Measurements from ENCODE around the gene KLHL29. TPM values are rescaled to one million over a fixed set of nuclear protein-coding genes. Genes with fewer than 3 reads are reported as not detected.

The KLHL29 gene
- total RNA-seq, 1 experiment from 2014 or later = 2.4 TPM

GRCh38 chr2:23709311-23709710 lies 324.3 kb downstream of the KLHL29 start:
- H4K91ac ChIP-seq (ENCODE audit: insufficient read length, low read depth, low read length) = no peak overlapping the region

More at GRCh38 chr2:23709311-23709710, 324.3 kb downstream of the KLHL29 start:
- Histone ChIP-seq H2AK5ac (ENCODE audit: insufficient read length, low read length) (no peak overlapping the region), H2BK12ac (ENCODE audit: insufficient read length, low read depth, low read length) (no peak overlapping the region), H3K4me2 (ENCODE audit: insufficient read depth, insufficient read length, low read length) (no peak overlapping the region), H3K18ac (ENCODE audit: insufficient read length, low read depth, low read length) (no peak overlapping the region), H3K79me1 (ENCODE audit: insufficient read depth, low read depth, low read length, poor library complexity, severe bottlenecking) (no peaks in the 10 kb centered on the region), H3T11ph (ENCODE audit: low read length) (no peak overlapping the region), H3K9ac (ENCODE audit: extremely low read depth, insufficient read length, low read length) (no peak overlapping the region), H3K23me2 (ENCODE audit: insufficient read length, low read depth, low read length, poor library complexity, severe bottlenecking) (no peaks in the 10 kb centered on the region), H2AFZ (ENCODE audit: low read length) (no peak overlapping the region), H2BK15ac (ENCODE audit: low read depth, low read length) (no peak overlapping the region), H2BK120ac (ENCODE audit: low read depth, low read length, poor library complexity, severe bottlenecking) (no peak overlapping the region), H3K4me1 (ENCODE audit: insufficient read depth, low read length) (peaks cover 6% of the 10 kb centered on the region), H3K4ac (ENCODE audit: low read depth, low read length) (no peak overlapping the region), H4K8ac (replicated peaks; ENCODE audit: insufficient read length, low read depth, low read length) (no peak overlapping the region), H3K14ac (ENCODE audit: insufficient read depth, low read length) (no peak overlapping the region), H3K27me3 (ENCODE audit: insufficient read depth, low read length) (no peaks in the 10 kb centered on the region), H3K56ac (ENCODE audit: insufficient read length, low read depth, low read length) (no peak overlapping the region), H2BK20ac (ENCODE audit: low read depth, low read length, poor library complexity, severe bottlenecking) (no peak overlapping the region), H3K79me2 (ENCODE audit: insufficient read depth, low read length) (no peaks in the 10 kb centered on the region), H2BK5ac (ENCODE audit: insufficient read length, low read length) (no peak overlapping the region), H4K5ac (ENCODE audit: insufficient read length, low read depth, low read length) (no peak overlapping the region), H3K9me3 (ENCODE audit: control insufficient read depth, low read depth, low read length) (no peaks in the 10 kb centered on the region), H3K27ac (ENCODE audit: insufficient read length, low read depth, low read length) (no peak overlapping the region), H4K20me1 (ENCODE audit: control insufficient read depth, insufficient read depth, insufficient read length) (no peaks in the 10 kb centered on the region), H3K23ac (ENCODE audit: insufficient read length, low read depth, low read length) (no peak overlapping the region)
- peaks cover 0 to 3% (median 2%) of the 10 kb centered on the region in 3 experiments; a peak in 2 of 7 replicates for H3K36me3 Mint-ChIP-seq (ENCODE audit: insufficient read depth in 1 of 3, low read depth in 3 of 3)
- H3K4me1 Mint-ChIP-seq = peaks cover 20 to 29% of the 10 kb centered on the region in 2 experiments
- H3K27me3 Mint-ChIP-seq (ENCODE audit: low read depth) = no peaks in the 10 kb centered on the region
- no peak overlapping the region; a peak in 1 of 7 replicates for H3K27ac Mint-ChIP-seq
- no peak for DNase-seq
- no peak overlapping the region for H3K4me3 Mint-ChIP-seq
- TF ChIP-seq CTCF (conservative IDR thresholded peaks at IDR 0.05) = no peak
- H3K9me3 Mint-ChIP-seq = no peaks in the 10 kb centered on the region
- WGBS (ENCODE audit: extremely low coverage, insufficient read length, low lambda C conversion rate) = no CpG with 5 or more reads among the region's 8 CpGs
